Measurements from ENCODE around the gene PGM1. TPM values are rescaled to one million over a fixed set of nuclear protein-coding genes. Genes with fewer than 3 reads are reported as not detected.

The PGM1 gene
- polyA plus RNA-seq, 3 donors = 8.2 to 39.8 (median 28.7) TPM

DNA sequence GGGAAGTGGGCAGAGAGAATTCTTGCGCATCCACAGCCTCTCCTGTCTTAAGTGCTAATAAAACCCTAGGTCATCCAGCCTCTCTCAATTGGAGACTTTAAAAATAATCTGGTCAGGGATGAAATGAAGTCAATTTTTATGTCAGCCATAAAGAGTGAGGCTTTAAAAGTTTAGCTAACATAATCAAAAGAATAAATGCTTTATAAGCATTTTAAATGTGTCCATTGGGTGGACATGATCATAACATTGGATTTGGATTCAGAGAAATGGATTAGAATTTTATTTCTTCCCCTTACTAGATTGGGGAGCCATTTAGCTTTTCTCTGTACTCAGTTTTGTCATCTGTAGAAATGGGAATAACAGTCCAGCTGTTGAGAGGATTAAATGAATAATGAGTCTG lies 55.5 kb downstream of the PGM1 start:
- Histone ChIP-seq H3K27me3 (ENCODE audit: control insufficient read depth in 2 of 2, insufficient read depth in 2 of 2, low read length in 2 of 2) (no peaks in the 10 kb centered on the region), H3K4me2 (replicated peaks; ENCODE audit: extremely low read depth, low read length, poor library complexity, severe bottlenecking) (no peak overlapping the region), H2AFZ (ENCODE audit: insufficient read depth, low read depth, low read length, poor library complexity, severe bottlenecking) (no peak overlapping the region), H3K79me2 (ENCODE audit: insufficient read depth, low read length) (no peaks in the 10 kb centered on the region), H3K4me1 (ENCODE audit: control insufficient read depth in 1 of 2, insufficient read depth in 2 of 2, low read length in 2 of 2) (no peaks in the 10 kb centered on the region), H3K9ac (ENCODE audit: insufficient read depth, low read length, poor library complexity, severe bottlenecking) (no peak overlapping the region), H3K36me3 (replicated peaks in 1 of 2; ENCODE audit: control insufficient read depth in 1 of 2, insufficient read depth in 2 of 2, low read length in 2 of 2) (peaks cover 41 to 73% of the 10 kb centered on the region in 2 donors), H3K9me3 (replicated peaks in 1 of 2; ENCODE audit: control insufficient read depth in 1 of 2, insufficient read depth in 1 of 2, low read length in 2 of 2) (no peaks in the 10 kb centered on the region), H3K4me3 (replicated peaks in 1 of 3; ENCODE audit: low read depth in 2 of 3, low read length in 3 of 3) (no peak overlapping the region), H4K20me1 (ENCODE audit: insufficient read depth, low read length) (no peaks in the 10 kb centered on the region), H3K27ac (ENCODE audit: low read depth in 1 of 2, low read length in 2 of 2) (no peak overlapping the region)
- TF ChIP-seq, protein P1, sequence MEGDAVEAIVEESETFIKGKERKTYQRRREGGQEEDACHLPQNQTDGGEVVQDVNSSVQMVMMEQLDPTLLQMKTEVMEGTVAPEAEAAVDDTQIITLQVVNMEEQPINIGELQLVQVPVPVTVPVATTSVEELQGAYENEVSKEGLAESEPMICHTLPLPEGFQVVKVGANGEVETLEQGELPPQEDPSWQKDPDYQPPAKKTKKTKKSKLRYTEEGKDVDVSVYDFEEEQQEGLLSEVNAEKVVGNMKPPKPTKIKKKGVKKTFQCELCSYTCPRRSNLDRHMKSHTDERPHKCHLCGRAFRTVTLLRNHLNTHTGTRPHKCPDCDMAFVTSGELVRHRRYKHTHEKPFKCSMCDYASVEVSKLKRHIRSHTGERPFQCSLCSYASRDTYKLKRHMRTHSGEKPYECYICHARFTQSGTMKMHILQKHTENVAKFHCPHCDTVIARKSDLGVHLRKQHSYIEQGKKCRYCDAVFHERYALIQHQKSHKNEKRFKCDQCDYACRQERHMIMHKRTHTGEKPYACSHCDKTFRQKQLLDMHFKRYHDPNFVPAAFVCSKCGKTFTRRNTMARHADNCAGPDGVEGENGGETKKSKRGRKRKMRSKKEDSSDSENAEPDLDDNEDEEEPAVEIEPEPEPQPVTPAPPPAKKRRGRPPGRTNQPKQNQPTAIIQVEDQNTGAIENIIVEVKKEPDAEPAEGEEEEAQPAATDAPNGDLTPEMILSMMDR (IDR thresholded peaks at IDR 0.05) = no peak
- DNase-seq = no peak
- Mint-ChIP-seq H3K27ac (no peak overlapping the region), H3K4me3 (no peak overlapping the region), H3K4me1 (no peaks in the 10 kb centered on the region), H3K9me3 (peaks cover 0 to 3% (median 0%) of the 10 kb centered on the region in 7 donors), H3K36me3 (peaks cover 66 to 70% of the 10 kb centered on the region in 2 donors), H3K27me3 (ENCODE audit: low read depth in 3 of 3) (no peaks in the 10 kb centered on the region)
- intact Hi-C loops (cut with micrococcal nuclease) = no loop called here
- no CpG with 5 or more reads among the region's 1 CpG for WGBS (ENCODE audit: insufficient coverage)

DNA sequence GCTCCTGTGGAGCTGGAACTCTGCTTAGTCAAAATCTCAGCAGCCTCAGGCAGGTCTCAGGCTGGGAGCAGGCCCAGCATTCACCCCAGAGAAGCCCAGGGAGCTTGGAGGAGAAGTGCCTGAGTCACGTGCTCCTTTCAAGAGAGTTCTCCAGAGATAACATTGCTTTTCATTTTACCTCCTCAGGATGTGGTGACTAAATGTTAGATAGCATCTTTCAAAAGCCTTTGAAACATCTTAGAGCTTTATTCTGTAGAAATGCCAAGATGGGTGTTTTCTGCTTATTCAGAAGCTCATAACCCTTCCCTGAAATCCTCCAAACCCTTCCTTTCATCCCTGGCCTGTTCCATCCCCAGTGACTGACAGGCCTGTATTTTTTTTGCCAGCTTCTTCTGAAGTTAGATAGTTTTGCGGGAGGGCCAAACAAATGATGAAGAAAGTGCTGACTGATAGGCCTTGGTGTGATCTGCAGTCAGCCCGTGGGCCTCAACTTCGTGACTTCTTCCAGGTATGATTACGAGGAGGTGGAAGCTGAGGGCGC lies 58.0 kb downstream of the PGM1 start:
- intact Hi-C loops (cut with micrococcal nuclease) = no loop called here

More for the DNA sequence above, 58.0 kb downstream of the PGM1 start:
- H3K4me2 ChIP-seq (replicated peaks; ENCODE audit: extremely low read depth, low read length, poor library complexity, severe bottlenecking) = no peak overlapping the region
- H3K79me2 ChIP-seq (ENCODE audit: insufficient read depth, low read length) = no peaks in the 10 kb centered on the region
- Mint-ChIP-seq H3K27me3 (ENCODE audit: low read depth in 3 of 3) (no peaks in the 10 kb centered on the region), H3K9me3 (peaks cover 0 to 2% (median 0%) of the 10 kb centered on the region in 7 donors), H3K4me3 (no peak overlapping the region), H3K4me1 (no peaks in the 10 kb centered on the region), H3K36me3 (peaks cover 72 to 73% of the 10 kb centered on the region in 2 donors), H3K27ac (peak overlapping the region in 3 of 7 donors; percentile 2 to 37 (median 33))
- H2AFZ ChIP-seq (ENCODE audit: insufficient read depth, low read depth, low read length, poor library complexity, severe bottlenecking) = no peak overlapping the region
- no peak overlapping the region for H3K4me3 ChIP-seq (replicated peaks in 1 of 3; ENCODE audit: low read depth in 2 of 3, low read length in 3 of 3)
- H4K20me1 ChIP-seq (ENCODE audit: insufficient read depth, low read length) = no peaks in the 10 kb centered on the region
- H3K27me3 ChIP-seq (ENCODE audit: control insufficient read depth in 2 of 2, insufficient read depth in 2 of 2, low read length in 2 of 2) = no peaks in the 10 kb centered on the region
- no peak for DNase-seq
- H3K36me3 ChIP-seq (replicated peaks in 1 of 2; ENCODE audit: control insufficient read depth in 1 of 2, insufficient read depth in 2 of 2, low read length in 2 of 2) = peaks cover 47 to 87% of the 10 kb centered on the region in 2 donors
- H3K9me3 ChIP-seq (replicated peaks in 1 of 2; ENCODE audit: control insufficient read depth in 1 of 2, insufficient read depth in 1 of 2, low read length in 2 of 2) = no peaks in the 10 kb centered on the region
- no peaks in the 10 kb centered on the region for H3K4me1 ChIP-seq (ENCODE audit: control insufficient read depth in 1 of 2, insufficient read depth in 2 of 2, low read length in 2 of 2)
- H3K9ac ChIP-seq (ENCODE audit: insufficient read depth, low read length, poor library complexity, severe bottlenecking) = no peak overlapping the region
- H3K27ac ChIP-seq (ENCODE audit: low read depth in 1 of 2, low read length in 2 of 2) = no peak overlapping the region
- TF ChIP-seq, protein P1 (IDR thresholded peaks at IDR 0.05) = no peak
- 95% methylated on average over 5 of the region's 6 CpGs for WGBS (ENCODE audit: insufficient coverage)

Data from CD14-positive monocyte (primary cell).